NCI-H1694 (cell line): ENCODE measurements around the gene SELENOW.
"Not testable (repeated sequence)": the region's sequence is repeated elsewhere in the genome, so short reads cannot be mapped to it uniquely, and the experiment has no call there.

Experiments used
- DNase-seq: peaks from one replicate; lab custom pipeline; 2025; lab: John Stamatoyannopoulos, UW

SELENOW gene

GRCh38 chr19:47781590-47782262 is 3.2 kb downstream of the SELENOW start:
- DNase-seq: no peak

GRCh38 chr19:47786566-47786965 is 8.1 kb downstream of the SELENOW start:
- no peak for DNase-seq

DNA sequence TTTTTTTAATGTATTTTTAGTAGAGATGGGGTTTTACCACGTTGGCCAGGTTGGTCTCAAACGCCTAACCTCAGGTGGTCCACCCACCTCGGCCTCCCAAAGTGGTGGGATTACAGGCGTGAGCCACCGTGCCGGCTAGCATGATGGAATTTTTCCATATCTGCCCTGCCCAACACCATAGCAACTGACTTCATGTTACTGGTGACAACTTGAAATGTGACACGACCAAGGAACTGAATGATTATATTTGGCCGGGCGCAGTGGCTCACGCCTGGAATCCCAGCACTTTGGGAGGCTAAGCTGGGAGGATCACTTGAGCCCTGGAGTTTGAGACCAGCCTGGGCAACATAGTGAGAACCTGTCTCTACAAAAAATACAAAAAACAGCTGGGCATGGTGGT is 8.8 kb downstream of the SELENOW start:
- not testable (repeated sequence) for DNase-seq

- not testable (repeated sequence) for DNase-seq
Observed at GRCh38 chr19:47789811-47790210, 11.3 kb downstream of the SELENOW start.

DNA sequence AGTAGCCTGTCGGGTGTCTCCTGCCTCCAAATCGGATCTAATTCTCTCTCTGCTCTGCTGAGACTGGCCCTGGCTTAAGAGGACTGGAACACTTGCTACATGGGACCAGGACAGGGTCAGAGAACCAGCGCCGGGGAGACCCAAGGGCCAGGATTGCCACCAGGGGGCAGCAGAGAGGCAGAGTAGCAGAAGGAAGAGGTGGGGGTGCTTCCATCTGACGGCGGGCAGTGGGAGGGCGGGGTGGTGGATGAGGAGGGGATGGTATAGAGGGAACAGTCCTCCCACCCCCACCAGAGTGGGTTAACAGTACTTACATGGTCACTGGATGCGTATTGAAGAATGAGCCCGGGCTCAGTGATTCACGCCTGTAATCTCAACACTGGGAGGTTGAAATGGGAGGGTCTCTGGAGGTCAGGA is 11.9 kb downstream of the SELENOW start:
- peak; percentile 75 for DNase-seq

GRCh38 chr19:47792616-47793015 is 14.1 kb downstream of the SELENOW start:
- no peak for DNase-seq

DNA sequence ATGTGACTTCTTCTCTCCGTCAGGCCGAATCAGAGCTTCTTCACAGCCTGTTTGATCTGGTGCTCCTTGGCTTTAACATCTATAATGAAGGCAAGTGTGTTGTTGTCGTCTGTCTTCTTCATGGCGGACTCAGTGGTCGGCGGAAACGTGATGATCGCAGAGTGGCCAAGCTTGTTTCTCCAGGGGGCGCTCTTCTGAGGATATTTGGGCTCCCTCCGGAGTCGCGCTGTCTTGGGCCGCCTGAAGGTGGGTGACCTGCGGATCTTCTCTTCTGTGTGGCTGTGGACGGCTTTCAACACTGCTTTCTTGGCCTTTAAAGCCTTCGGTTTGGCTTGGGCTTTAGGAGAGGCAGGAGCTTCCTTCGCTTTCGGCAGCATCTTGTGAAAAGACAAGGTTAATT is 16.0 kb downstream of the SELENOW start:
- no peak for DNase-seq

- DNase-seq: no peak
Observed at GRCh38 chr19:47796785-47797184, 18.3 kb downstream of the SELENOW start.

DNA sequence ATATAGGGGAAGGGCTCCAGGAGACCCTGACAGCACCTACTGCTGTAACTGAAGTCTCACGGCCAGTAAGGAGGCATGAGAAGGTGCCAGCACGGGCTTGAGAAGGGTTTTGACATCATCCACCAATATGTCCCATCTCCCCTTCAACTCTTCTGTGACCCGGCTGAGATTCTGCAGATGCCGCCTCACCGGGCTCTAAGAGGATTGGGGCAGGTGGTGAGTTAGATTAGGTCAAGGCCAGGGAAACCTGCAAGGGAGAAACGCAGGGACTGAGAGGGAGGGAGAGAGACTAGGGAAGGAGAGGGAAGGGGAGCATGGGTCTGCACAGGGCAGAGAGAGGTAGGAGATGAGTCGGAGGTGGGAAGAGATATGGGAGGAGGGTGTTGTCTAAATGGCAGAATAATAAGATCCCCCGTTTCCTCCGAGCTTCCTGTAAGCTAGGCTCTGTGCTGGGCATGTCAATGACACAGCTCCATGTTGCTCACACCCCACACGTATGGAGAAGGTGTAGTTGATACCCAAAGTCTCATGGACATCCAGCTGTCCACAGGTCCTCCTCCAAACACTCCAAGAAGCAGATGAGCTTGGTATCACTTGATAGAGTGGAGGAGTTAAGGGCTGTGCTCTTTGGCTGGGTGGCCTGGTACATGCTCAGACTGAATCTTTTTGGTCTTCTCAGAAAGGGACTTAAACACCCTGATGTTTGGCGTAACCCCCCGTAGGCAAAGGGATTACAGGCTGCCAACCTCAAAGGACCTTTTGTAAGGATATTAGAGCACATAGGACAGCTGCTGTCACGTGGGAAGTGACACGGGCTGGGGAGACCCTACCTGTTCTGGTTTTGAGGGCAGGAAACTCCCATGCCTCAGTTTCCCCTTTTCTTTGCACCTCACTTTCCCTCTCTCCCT is 19.7 kb downstream of the SELENOW start:
- no peak for DNase-seq

DNA sequence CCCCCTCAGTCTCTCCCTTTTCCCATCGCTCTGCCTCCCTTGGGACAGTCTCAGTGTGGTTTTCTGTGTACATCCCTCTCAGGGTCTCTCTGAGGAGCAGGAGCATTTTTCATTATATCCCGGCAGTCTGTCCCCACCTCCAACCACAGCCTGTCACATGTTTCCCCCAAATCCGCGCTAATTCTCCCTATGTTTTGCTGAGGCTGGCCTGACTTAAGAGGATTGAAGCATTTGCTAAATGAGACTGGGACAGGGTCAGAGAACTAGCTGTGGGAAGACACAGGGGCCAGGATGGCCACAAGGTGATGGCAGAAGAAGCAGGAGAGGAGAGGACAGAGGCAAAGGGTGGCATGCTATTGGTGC is 20.4 kb downstream of the SELENOW start:
- no peak for DNase-seq

DNA sequence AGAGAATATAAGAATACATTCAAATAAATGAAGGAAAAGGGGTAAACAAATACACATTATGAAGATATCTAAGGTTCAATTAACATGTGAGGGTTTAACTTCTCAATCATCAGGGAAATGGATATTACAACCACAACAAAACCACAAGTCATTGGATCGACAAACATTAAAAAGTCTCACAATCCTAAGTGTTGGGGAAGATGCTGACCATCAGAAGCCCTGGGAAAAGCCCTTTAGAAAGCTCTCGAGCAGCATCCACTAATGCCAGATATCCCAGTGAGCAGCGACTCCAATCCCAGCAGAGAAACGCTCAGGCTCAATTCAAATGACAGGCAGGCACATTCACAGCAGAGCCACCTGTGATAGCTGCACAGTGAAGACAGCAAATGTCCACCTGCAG is 22.8 kb downstream of the SELENOW start:
- DNase-seq: no peak

DNA sequence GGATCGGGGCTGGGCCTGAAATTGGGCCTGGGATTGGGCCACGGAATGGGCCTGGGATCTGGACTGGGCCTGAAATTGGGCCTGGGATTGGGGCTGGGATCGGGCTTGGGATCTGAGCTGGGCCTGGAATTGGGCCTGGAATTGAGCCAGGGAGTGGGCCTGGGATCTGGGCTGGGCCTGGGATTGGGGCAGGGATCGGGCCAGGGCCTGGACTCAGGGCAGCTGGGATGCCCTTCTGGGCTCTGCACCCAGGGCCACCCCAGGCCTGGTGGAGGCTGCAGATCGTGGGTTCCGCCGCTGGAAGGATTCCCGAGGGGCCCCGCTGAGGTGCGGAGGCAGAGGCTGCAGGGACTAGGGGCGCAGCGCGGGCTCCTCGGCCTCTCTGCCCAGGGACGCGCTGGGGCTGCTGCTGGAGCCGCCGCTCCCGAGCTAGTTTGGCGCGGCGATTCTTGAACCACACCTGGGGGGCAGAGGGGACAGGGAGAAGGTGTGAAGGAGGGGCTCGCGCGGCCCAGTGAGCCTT is 24.1 kb downstream of the SELENOW start:
- DNase-seq: no peak

DNA sequence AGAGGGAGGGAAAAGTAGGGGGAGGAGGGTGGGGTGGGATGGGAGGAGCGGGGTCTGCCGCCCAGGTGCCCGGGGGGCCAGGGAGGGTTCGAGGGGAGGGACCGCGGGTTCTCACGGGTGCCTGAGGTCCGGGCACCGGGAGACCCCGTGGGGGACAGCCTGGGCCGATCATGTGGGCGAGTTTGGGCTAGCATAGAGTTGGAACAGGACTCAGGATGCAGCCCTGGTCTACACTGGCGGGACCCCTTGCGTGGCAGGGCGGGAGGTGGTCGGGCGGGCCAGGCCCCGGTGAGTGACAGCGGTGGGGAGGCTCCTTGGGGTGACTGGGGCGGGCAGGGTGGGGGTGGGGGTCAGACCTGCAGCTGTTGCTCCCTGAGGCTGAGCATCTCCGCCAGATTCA is 24.6 kb downstream of the SELENOW start:
- not testable (repeated sequence) for DNase-seq

GRCh38 chr19:47803671-47804070 is 25.2 kb downstream of the SELENOW start:
- DNase-seq: not testable (repeated sequence)

GRCh38 chr19:47804451-47804850 is 25.9 kb downstream of the SELENOW start, which contains the start of gene TPRX1:
TSS of gene TPRX1 (minus strand) at chr19:47804551. CDS start at chr19:47804539, 12 bp downstream.
- DNase-seq: not testable (repeated sequence)

- no peak for DNase-seq
Observed at GRCh38 chr19:47805313-47805712, 26.8 kb downstream of the SELENOW start.

- no peak for DNase-seq
Observed at GRCh38 chr19:47806435-47806834, 27.9 kb downstream of the SELENOW start.

GRCh38 chr19:47813304-47813994 is 34.9 kb downstream of the SELENOW start:
- DNase-seq: peak; percentile 59

- DNase-seq: no peak
Observed at GRCh38 chr19:47813995-47814328, 35.5 kb downstream of the SELENOW start.

GRCh38 chr19:47816270-47816669 is 37.8 kb downstream of the SELENOW start:
- DNase-seq: not testable (repeated sequence)

GRCh38 chr19:47818221-47818620 is 39.7 kb downstream of the SELENOW start:
- DNase-seq: not testable (repeated sequence)

DNA sequence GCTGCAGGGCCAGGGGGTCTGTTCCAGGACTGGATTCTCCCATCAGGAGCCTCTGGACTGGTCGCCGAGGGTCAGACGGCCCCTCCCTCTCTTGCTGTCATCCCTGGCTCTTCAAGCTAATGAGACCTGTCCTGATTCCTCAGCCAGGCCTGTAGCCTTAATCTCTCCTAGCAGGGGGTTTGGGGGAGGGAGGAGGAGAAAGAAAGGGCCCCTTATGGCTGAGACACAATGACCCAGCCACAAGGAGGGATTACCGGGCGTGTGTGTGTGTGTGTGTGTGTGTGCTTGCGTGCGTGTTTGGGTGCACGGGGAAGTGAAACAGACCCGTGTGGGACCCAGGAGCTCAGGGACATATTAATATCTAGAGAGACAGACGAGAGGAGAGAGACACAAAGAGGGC is 41.4 kb downstream of the SELENOW start:
- DNase-seq: no peak
